NCI-H2171 treated with DMSO at 0.1 percent for 48 hours (cell line): ENCODE data around the gene TRPC4AP.

ENCODE experiments used
- DNase-seq: peaks from one replicate; lab custom pipeline; 2025; lab: John Stamatoyannopoulos, UW

TRPC4AP gene

DNA sequence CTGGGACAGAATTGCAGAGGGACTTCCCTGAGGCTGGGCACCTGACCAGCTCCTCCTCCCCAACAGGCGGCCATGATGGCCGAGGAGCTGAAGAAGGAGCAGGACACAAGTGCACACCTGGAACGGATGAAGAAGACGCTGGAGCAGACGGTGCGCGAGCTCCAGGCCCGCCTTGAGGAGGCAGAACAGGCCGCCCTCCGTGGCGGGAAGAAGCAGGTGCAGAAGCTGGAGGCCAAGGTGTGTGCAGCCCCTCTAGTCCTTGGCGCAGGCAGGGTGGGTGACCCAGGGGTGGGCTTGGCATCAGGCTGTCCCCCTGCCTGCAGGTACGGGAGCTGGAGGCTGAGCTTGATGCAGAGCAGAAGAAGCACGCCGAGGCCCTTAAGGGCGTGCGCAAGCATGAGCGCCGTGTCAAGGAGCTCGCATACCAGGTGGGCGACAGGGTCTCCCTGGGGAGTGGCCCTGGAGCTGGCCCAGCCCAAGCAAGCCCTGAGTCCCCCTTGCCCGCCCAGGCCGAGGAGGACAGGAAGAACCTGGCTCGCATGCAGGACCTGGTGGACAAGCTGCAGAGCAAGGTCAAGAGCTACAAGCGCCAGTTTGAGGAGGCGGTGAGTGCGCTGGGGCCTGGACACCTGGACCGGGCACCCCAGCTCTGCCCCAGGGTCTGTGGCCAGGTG lies 91.5 kb downstream of the TRPC4AP start:
- no peak for DNase-seq

DNA sequence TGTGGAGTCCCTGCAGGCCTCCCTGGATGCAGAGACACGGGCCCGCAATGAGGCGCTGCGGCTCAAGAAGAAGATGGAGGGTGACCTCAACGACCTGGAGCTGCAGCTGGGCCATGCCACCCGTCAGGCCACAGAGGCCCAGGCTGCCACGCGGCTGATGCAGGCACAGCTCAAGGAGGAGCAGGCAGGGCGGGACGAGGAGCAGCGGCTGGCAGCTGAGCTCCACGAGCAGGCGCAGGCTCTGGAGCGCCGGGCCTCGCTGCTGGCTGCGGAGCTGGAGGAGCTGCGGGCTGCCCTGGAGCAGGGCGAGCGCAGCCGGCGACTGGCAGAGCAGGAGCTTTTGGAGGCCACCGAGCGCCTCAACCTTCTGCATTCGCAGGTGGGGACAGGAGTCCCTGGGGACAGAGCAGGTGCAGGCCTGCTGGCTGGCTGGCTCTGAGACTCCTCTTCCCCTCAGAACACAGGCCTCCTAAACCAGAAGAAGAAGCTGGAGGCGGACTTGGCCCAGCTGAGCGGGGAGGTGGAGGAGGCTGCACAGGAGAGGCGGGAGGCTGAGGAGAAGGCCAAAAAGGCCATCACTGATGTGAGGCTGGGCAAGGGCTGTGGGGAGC lies 92.2 kb downstream of the TRPC4AP start:
- peak; percentile 89 for DNase-seq

DNA sequence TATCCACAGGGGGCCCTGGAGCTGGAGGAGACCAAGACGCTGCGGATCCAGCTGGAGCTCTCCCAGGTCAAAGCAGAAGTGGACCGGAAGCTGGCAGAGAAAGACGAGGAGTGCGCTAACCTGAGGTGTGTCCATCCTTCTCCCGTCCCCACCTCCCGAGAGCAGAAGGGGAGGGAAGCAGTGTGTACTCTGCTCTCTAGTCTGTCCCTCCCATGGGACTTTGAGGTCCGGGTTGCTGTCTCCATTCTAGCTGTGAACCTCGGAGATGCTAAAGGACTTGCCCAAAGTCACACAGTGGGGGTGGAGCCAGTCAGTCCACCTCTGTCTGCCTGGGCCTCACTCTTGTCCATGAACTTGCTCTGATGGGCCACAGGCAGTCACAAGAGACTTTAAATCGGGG lies 92.8 kb downstream of the TRPC4AP start:
- DNase-seq = no peak

DNA sequence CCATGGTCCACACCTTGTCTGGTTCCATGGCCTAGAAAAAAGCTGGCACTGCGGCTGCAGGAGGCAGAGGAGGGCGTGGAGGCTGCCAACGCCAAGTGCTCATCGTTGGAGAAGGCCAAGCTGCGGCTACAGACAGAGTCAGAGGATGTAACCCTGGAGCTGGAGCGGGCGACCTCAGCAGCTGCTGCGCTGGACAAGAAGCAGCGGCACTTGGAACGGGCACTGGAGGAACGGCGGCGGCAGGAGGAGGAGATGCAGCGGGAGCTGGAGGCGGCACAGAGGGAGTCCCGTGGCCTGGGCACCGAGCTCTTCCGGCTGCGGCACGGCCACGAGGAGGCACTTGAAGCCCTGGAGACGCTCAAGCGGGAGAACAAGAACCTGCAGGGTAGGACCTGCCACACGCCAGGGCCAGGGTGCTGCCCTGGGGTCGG lies 93.6 kb downstream of the TRPC4AP start:
- no peak for DNase-seq

DNA sequence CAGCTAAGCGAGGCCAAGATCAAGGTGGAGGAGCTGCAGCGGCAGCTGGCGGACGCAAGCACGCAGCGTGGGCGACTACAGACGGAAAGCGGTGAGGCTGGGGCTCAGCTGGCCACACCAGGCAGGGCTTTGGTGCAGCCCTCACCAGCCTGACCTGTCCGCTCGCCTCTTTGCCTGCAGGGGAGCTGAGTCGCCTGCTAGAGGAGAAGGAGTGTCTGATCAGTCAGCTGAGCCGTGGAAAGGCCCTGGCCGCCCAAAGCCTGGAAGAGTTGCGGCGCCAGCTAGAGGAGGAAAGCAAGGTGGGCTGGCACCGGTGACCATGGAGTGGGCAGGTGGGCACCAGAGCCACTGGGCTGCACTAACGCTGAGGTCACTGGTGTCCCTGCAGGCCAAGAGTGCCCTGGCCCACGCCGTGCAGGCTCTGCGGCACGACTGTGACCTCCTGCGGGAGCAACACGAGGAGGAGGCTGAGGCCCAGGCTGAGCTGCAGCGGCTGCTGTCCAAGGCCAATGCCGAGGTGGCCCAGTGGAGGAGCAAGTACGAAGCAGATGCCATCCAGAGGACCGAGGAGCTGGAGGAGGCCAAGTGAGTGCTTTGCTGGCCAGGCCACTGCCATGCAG lies 94.2 kb downstream of the TRPC4AP start:
- no peak for DNase-seq

DNA sequence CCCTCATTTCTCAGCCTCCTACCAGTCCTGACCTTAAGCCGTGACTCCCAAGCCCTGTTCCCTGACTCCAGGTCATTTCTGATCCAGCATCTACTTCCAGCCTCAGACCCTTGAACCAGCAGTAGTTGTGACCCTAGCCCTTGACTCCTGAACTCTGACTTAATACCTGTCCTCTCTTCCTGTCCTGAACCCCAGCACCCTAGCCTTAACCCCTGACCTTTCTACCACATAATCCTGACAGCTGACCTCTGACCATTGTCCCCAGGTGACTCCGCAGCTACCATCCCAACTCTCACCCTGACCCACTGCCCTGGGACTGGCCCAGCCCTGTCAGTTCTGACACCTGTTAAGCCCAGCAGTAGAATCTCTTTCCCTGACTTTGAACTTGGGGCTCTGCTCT lies 94.8 kb downstream of the TRPC4AP start:
- DNase-seq = no peak

DNA sequence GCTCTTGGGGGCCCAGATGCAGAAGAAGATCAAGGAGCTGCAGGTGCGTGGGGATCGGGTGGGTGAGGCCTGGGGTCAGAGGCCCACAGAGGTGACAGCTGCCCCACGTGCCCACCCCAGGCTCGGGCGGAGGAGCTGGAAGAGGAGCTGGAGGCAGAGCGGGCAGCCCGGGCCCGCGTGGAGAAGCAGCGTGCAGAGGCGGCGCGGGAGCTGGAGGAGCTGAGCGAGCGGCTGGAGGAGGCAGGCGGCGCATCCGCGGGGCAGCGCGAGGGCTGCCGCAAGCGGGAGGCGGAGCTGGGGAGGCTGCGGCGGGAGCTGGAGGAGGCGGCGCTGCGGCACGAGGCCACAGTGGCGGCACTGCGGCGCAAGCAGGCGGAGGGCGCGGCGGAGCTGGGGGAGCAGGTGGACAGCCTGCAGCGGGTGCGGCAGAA lies 95.5 kb downstream of the TRPC4AP start:
- no peak for DNase-seq

DNA sequence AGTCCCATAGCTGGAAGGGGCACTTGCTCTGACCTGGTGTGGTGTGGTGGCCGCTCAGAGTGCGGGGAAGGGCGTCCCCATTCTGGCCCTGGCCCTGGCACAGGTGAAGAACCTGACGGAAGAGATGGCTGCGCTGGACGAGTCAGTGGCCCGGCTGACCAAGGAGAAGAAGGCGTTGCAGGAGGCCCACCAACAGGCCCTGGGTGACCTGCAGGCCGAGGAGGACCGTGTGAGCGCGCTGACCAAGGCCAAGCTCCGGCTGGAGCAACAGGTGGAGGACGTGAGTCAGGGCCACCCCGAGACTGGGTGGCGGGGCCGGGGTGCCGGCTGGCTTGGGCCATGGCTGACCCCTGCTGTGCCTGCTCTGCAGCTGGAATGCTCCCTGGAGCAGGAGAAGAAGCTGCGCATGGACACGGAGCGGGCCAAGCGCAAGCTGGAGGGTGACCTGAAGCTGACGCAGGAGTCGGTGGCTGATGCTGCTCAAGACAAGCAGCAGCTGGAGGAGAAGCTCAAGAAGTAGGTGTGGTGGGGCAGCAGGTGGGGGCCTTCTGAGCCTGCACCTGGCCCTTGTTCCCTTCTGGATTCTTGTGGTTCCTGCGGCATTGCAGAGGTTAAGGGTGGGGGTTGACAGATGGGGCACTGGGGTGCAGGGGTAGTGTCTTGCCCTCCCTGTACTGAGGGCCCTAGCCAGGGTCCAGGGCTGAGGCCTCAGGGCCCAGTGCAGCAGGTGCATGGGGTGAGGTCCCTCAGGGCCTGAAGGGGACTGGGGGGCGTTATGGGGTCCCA lies 96.2 kb downstream of the TRPC4AP start:
- no peak for DNase-seq

DNA sequence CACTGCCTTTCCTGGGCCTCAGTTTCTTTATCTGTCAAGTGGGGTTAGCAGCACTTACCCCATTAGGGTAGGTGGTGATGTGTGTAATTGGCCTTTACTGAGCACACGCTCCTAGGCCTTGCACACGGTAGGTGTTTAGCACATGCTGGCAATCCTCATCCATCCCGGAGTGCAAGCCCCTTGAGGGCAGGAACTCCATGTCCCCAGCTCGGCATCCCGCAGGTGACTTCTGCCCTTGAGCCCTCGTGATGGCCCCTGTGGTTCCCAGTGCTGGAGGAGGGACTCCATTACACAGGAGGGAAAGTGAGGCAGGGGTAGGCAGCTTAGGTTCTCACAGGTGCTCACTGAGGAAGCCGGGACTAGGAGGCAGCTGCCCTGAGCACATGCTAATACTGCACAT lies 96.9 kb downstream of the TRPC4AP start:
- DNase-seq = no peak

DNA sequence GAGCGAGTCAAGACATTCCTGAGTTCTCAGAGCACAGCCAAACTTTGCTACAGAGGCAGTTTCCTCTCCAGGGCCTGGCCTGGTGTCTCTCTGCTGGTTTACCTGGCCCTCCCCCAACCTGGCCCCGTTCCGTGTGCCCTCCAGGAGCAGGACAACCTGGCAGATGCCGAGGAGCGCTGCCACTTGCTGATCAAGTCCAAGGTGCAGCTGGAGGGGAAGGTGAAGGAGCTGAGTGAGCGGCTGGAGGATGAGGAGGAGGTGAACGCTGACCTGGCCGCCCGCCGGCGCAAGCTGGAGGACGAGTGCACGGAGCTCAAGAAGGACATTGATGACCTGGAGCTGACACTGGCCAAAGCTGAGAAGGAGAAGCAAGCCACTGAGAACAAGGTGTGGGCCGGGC lies 97.4 kb downstream of the TRPC4AP start:
- DNase-seq = no peak

DNA sequence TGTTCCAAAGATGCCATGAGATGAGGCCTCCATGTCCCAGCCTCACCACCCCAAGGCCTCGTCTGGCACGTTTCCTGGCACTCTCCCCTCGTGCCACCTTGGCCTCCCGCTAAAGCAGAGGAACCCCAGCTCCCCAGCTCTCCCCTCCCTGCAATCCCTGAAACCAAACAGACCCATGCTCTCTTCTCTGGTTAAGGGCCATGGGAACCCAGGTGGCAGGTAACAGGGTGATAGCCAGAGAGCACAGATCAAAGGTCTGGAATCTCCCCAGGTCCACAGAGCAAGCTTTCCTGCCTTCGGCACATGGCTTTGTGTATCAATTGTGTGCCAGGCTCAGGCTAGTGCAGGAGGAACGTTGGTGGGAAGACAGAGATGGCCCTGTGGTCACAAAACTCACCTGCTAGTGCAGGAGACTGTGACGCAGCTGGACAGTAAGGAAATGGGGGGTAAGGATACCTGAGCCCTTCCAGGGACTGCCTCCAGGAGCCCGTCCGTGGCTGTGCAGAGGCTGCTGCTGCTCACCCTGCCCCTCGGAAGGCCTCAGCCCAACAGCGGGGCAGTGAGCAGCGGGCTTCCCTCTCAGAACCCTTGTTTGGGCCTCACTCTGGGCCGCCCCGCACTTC lies 98.0 kb downstream of the TRPC4AP start:
- DNase-seq = no peak

DNA sequence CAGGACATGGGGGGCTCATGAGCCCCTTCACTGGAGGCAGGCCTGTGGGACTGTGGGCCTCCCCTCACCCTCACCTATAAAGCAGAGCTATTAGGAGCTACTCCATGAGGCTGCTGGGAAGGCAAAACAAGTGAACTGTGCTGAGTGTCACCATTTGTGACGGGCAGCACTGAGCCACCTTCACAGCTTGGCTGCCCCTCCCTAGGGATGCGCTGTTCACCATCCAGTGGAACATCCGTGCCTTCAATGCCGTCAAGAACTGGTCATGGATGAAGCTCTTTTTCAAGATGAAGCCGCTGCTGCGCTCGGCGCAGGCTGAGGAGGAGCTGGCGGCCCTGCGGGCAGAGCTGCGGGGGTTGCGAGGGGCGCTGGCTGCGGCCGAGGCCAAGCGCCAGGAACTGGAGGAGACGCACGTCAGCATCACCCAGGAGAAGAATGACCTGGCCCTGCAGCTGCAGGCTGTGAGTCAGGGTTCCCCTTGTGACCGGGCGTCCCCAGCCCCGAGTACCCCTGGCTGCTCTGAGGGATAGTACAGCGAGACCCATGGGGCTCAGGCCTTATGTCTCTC lies 98.6 kb downstream of the TRPC4AP start:
- DNase-seq = no peak

DNA sequence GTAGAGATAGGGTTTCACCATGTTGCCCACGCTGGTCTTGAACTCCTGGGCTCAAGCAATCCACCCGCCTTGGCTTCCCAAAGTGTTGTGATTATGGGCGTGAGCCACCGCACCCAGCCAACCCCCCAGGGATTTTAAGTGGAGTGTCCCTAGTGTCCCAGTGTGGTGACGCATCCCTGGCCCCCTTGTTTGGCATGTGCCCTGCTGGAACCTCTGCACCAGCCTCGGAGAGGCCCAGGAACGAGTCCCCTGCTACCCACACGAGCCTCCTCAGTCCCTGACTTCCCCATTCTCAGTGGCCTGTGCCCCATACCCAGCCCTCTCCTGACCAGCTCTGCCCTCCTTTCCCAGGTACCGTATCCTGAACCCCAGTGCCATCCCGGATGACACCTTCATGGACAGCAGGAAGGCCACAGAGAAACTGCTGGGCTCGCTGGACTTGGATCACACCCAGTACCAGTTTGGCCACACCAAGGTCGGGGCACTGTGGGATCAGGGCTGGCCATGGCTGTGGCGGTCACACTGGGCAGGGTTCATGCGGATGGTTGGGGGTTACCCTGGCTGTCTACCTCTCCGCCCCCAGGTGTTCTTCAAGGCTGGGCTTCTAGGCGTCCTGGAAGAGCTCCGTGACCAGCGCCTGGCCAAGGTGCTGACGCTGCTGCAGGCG lies 99.7 kb downstream of the TRPC4AP start:
- DNase-seq = no peak

DNA sequence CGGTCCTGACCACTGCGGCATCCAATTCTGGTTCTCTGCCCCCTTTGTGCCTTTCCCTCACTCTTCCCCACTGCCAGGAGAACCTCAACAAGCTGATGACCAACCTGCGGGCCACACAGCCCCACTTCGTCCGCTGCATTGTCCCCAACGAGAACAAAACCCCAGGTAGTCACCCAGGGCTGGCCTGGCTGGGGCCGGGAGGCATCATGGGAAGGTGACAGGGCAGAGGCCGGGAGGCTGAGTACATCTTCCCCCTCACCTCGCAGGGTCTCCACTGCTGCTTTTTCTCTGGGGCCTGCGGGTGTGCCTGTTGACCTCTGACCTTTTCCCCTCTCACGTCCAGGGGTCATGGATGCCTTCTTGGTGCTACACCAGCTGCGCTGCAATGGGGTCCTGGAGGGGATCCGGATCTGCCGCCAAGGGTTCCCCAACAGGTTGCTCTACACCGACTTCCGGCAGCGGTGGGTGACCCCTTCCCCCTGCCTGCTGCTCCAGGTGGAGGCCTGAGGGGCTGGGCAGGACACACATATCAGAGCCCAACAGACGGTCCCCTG lies 101.9 kb downstream of the TRPC4AP start:
- no peak for DNase-seq

DNA sequence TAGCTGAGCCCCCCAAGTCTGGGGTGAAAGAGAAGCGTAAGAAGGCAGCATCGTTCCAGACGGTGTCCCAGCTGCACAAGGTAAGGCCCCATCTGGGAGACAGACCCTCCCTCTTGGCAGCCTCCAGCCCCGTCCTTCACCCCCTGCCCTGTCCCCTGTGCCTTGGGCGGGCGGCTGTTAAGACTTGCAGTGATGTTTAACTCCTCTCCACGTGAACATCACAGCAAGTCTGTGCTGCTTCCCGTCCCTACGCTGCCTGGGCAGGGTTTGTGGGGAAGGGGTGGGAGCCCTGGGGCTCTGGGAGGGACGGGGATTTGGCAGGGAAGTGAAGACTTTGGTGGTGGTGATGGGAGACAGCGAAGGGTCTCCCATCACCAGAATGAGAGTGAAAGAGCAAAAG lies 102.4 kb downstream of the TRPC4AP start:
- DNase-seq = no peak

DNA sequence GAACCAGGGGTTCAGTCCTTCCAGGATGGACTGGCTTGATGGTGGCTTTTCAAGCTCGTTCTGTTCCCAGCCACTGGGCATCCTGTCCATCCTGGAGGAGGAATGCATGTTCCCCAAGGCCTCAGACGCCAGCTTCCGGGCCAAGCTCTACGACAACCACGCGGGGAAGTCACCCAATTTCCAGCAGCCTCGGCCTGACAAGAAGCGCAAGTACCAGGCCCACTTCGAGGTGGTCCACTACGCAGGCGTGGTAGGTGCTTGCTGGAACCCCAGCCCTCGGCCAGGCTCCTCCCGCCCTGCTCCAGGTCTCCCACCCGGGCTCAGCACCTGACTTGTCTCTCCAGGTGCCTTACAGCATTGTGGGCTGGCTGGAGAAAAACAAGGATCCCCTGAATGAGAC lies 102.9 kb downstream of the TRPC4AP start:
- no peak for DNase-seq

DNA sequence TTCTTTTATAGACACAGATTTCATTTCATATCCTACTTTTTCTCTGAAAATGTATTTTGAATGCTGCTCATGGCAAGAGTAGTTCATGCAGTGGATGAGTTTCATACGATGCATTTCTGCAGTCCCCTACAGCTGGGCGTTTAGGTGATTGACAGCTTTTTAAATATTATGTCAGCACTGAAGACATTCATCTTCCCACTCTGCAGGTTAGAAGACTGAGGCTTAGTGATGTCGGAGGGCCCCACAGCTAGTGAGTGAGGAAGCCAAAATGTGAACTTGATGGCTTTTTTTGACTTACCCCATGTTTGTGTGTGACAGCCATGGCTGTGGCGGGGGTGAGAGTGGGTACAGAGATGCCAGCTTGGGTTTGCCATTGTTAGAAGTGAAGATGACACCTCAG lies 103.5 kb downstream of the TRPC4AP start:
- DNase-seq = no peak

DNA sequence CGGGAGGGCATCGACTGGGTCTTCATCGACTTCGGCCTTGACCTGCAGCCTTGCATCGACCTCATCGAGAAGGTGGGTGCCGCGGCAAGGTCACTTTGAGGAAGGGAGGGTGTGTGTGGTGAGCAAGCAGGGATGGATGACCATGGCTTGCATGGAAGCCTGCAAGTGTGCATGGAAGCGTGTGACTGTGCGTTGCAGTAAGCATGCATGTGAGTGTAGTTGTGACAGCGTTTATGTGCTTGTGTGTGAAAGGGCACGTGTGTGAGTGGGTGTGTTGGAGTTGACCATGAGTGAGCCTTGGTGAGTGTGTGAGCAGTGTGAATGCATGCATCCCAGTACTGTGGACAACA lies 104.4 kb downstream of the TRPC4AP start:
- DNase-seq = peak; percentile 6

DNA sequence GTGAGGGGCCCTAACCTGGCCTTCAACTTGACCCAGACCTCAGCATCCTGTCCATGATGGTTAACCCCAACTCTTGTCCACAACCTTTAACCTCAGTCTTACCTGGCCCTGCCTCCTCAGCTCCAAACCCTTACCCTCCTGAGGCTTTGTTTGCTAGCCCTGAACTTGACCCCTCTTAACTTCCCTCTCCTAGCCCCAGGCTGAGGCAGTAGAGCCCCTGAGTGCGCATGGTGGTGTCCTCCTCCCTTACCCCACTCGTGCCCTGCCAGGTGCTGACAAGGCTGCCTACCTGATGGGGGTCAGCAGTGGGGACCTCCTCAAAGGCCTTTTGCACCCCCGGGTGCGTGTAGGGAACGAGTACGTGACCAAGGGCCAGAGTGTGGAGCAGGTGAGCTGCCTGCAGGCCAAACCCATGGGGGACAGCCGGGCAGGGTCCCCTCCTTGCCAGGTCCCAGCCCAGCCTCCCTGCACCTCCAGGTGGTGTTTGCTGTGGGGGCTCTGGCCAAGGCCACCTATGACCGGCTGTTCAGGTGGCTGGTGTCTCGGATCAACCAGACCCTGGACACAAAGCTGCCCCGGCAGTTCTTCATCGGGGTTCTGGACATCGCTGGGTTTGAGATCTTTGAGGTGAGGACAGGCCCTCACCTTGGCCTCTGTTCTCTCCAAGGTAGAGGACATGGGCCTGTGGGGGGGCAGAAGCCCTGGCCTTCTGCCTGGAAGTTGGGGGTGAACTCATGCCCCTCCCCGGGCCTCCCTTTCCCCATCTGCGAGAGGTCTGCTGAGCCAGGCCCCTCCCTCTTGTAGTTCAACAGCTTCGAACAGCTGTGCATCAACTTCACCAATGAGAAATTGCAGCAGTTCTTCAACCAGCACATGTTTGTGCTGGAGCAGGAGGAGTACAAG lies 105.1 kb downstream of the TRPC4AP start:
- DNase-seq = peak; percentile 11
